HepG2 (cell line): ENCODE results near the gene MYH7B. TPM values are rescaled to one million over a fixed set of nuclear protein-coding genes. Genes with fewer than 3 reads are reported as not detected.
A peak's percentile ranks its signal among the peaks of the same experiment; 100 is the strongest.

ENCODE experiments used
- CSRNP2 ChIP-seq: sonication (generic); formaldehyde crosslinking; conservative IDR thresholded peaks from 2 replicates; pipeline ENCODE4 v1.8.0; 2022; ENCODE audit warnings: low read depth, missing genetic modification reagents
- DBP ChIP-seq: sonication (generic); formaldehyde crosslinking; IDR thresholded peaks from 2 replicates; pipeline ENCODE4 v1.4.0; 2020; ENCODE audit warnings: missing genetic modification reagents; ENCODE audit errors: not compliant biosample characterization
- ETS1 ChIP-seq: sonication (generic); formaldehyde crosslinking; IDR thresholded peaks from 2 replicates; pipeline ENCODE4 v1.4.0; 2020; ENCODE audit warnings: missing genetic modification reagents
- GPBP1L1 ChIP-seq: sonication (generic); formaldehyde crosslinking; IDR thresholded peaks from 2 replicates; pipeline ENCODE4 v1.5.0; 2020; ENCODE audit warnings: mild to moderate bottlenecking, missing genetic modification reagents
- IRF2 ChIP-seq: IDR thresholded peaks from 2 replicates; pipeline ENCODE4 v1.6.1; 2018; ENCODE audit warnings: missing genetic modification reagents, missing compliant biosample characterization
- KLF12 ChIP-seq: sonication (generic); formaldehyde crosslinking; IDR thresholded peaks from 2 replicates; pipeline ENCODE4 v1.4.0; 2020; ENCODE audit warnings: missing genetic modification reagents, borderline replicate concordance
- MTA3 ChIP-seq: sonication (generic); formaldehyde crosslinking; IDR thresholded peaks from 2 replicates; pipeline ENCODE4 v1.4.0; 2020; ENCODE audit warnings: missing genetic modification reagents
- SMC3 ChIP-seq: IDR thresholded peaks from 2 replicates; pipeline ENCODE4 v1.6.1; 2011; ENCODE audit warnings: low read length, improper control_type of control experiment
- TFDP1 ChIP-seq: IDR thresholded peaks from 2 replicates; pipeline ENCODE4 v1.6.1; 2016; ENCODE audit warnings: missing compliant biosample characterization, missing genetic modification reagents, borderline replicate concordance
- ZFY ChIP-seq: sonication (generic); formaldehyde crosslinking; IDR thresholded peaks from 2 replicates; pipeline ENCODE4 v1.4.0; 2020; ENCODE audit warnings: missing genetic modification reagents
- ZNF337 ChIP-seq: sonication (generic); formaldehyde crosslinking; IDR thresholded peaks from 2 replicates; pipeline ENCODE4 v1.5.1; 2020; ENCODE audit warnings: missing genetic modification reagents, low read depth, mild to moderate bottlenecking, borderline replicate concordance
- ZNF354B ChIP-seq: sonication (generic); formaldehyde crosslinking; IDR thresholded peaks from 2 replicates; pipeline ENCODE4 v1.8.0; 2022; ENCODE audit warnings: mild to moderate bottlenecking, missing genetic modification reagents
- ZNF552 ChIP-seq: sonication (generic); formaldehyde crosslinking; IDR thresholded peaks from 2 replicates; pipeline ENCODE4 v1.9.0; 2022; ENCODE audit warnings: missing genetic modification reagents, mild to moderate bottlenecking, borderline replicate concordance
- ZNF75D ChIP-seq: sonication (generic); formaldehyde crosslinking; IDR thresholded peaks from 2 replicates; pipeline ENCODE4 v1.8.1; 2023; ENCODE audit warnings: missing genetic modification reagents, mild to moderate bottlenecking, borderline replicate concordance
- ZNF839 ChIP-seq: sonication (generic); formaldehyde crosslinking; IDR thresholded peaks from 2 replicates; pipeline ENCODE4 v1.4.0; 2020; ENCODE audit warnings: missing genetic modification reagents, mild to moderate bottlenecking, borderline replicate concordance
- polyA plus RNA-seq, 8 experiments: library from polyadenylated mRNA; depleted of rRNA in 3 of 8; stranded (reverse) in 7 of 8; unstranded in 1 of 8; fragments of >200 nt; fragmentation: Illumina TruSeq in 4 of 8; extraction: Trizol in 4 of 8; gene quantifications; 2 replicates each; pipeline versions ENCODE4 v1.2.1 to v1.2.3, GENCODE V29; 2011 to 2016; ENCODE audit warnings: low read depth in 4 of 8, missing spikeins in 1 of 8, mixed read lengths in 1 of 8; ENCODE audit not compliant: insufficient read depth in 1 of 8
- total RNA-seq, 5 experiments: library from RNA; depleted of rRNA; stranded (reverse); fragments of >200 nt; fragmentation: Illumina TruSeq; extraction: Trizol; gene quantifications; 2 replicates each; pipeline ENCODE4 v1.2.3, GENCODE V29; 2016; ENCODE audit warnings: low read depth in 1 of 5
- TF ChIP-seq, protein P1 (sequence below): sonication (generic); formaldehyde crosslinking; conservative IDR thresholded peaks from 2 replicates; pipeline ENCODE4 v1.4.0; 2020; ENCODE audit warnings: missing genetic modification reagents
- TF ChIP-seq, protein P2 (sequence below): sonication (generic); formaldehyde crosslinking; IDR thresholded peaks from 2 replicates; pipeline ENCODE4 v1.9.0; 2021; ENCODE audit warnings: missing genetic modification reagents, mild to moderate bottlenecking, borderline replicate concordance

Gene MYH7B
- total and polyA plus RNA-seq, 2 of the 13 experiments (the other 11 are each of a cell fraction or from before 2014, with no cell fraction given) = 0.05 to 0.20 TPM

DNA sequence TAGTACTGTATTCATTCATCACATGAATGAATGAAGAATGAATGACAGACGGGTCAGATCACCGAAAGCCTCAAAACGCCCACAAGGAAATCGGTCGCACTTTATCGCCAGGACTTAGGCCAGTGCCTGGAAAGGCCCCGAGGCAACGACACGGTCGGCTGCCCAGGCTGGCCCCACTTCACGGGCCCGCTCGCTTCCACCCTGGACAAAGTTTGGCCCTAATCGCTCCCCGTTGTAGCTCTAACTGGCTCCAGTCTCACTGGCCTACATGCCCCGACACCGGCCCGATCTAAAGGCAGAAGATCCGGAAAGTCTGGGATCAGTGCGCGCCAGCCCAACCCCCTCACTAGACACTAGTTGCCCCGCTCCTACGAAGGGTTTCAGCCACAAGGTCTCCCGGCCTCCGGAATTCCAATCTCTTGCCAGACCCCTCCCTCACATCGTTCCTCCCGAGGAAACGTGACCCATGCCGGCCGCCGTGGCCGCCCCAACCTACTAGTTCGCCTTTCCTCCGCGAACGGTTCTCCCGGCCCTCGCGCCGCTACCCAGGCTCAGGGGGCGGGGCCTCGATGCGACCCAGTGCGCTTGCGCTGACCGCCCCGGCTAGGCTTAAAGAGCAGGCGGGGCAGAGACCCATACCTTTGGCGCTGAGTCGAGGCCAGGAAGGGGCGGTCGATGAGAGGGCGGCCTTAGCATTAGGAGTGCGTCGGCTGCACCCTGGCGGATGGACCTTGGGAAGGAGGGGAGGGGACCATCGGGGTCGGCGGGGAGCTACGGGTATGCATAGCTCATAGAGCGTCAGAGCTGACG is at the start of gene MYH7B, which contains the start of gene GSS (continued):
- TF ChIP-seq DBP (peak; percentile 21), ZNF337 (CRISPR knock-in tag) (peak; percentile 99; the same call in 1 of the 2 replicates), IRF2 (CRISPR knock-in tag) (peak; percentile 93), GPBP1L1 (no peak), MTA3 (CRISPR knock-in tag) (no peak; the same call in 1 of the 2 replicates), TFDP1 (CRISPR knock-in tag) (peak; percentile 89; the same call in 1 of the 2 replicates), KLF12 (CRISPR knock-in tag) (peak; percentile 87; the same call in 1 of the 2 replicates), ZNF552 (CRISPR knock-in tag) (peak; percentile 90), CSRNP2 (CRISPR knock-in tag) (no peak), ZNF839 (CRISPR knock-in tag) (peak; percentile 91), ZNF75D (CRISPR knock-in tag) (no peak), ETS1 (CRISPR knock-in tag) (0 out of 2 replicates have a peak, but pooled peaks have one; percentile 66), SMC3 (peak; percentile 47; the same call in 1 of the 2 replicates), ZFY (CRISPR knock-in tag) (peak; percentile 98), ZNF354B (peak; percentile 71; the same call in 1 of the 2 replicates)
- TF ChIP-seq, protein P1, sequence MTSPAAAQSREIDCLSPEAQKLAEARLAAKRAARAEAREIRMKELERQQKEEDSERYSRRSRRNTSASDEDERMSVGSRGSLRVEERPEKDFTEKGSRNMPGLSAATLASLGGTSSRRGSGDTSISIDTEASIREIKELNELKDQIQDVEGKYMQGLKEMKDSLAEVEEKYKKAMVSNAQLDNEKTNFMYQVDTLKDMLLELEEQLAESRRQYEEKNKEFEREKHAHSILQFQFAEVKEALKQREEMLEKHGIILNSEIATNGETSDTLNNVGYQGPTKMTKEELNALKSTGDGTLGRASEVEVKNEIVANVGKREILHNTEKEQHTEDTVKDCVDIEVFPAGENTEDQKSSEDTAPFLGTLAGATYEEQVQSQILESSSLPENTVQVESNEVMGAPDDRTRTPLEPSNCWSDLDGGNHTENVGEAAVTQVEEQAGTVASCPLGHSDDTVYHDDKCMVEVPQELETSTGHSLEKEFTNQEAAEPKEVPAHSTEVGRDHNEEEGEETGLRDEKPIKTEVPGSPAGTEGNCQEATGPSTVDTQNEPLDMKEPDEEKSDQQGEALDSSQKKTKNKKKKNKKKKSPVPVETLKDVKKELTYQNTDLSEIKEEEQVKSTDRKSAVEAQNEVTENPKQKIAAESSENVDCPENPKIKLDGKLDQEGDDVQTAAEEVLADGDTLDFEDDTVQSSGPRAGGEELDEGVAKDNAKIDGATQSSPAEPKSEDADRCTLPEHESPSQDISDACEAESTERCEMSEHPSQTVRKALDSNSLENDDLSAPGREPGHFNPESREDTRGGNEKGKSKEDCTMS (CRISPR knock-in tag) = no peak
- TF ChIP-seq, protein P2, sequence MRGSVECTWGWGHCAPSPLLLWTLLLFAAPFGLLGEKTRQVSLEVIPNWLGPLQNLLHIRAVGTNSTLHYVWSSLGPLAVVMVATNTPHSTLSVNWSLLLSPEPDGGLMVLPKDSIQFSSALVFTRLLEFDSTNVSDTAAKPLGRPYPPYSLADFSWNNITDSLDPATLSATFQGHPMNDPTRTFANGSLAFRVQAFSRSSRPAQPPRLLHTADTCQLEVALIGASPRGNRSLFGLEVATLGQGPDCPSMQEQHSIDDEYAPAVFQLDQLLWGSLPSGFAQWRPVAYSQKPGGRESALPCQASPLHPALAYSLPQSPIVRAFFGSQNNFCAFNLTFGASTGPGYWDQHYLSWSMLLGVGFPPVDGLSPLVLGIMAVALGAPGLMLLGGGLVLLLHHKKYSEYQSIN (CRISPR knock-in tag) = peak; percentile 74; the same call in 1 of the 2 replicates
